MM.1S (cell line): ENCODE measurements around the gene MSMO1.
"Not testable (repeated sequence)": the region's sequence is repeated elsewhere in the genome, so short reads cannot be mapped to it uniquely, and the experiment has no call there.

Source experiments
- CTCF ChIP-seq: fragments of 300-600 bp; sonication (generic); IDR thresholded peaks from 2 replicates; pipeline ENCODE4 v1.5.1; 2016; ENCODE audit warnings: antibody characterized with exemption, low read length, mixed read lengths
- EZH2 ChIP-seq: fragments of 300-600 bp; sonication (generic); optimal IDR thresholded peaks from 2 replicates; pipeline ENCODE3; 2017; ENCODE audit warnings: low read depth, mild to moderate bottlenecking, antibody characterized with exemption, low read length, mixed read lengths
- EZH2phosphoT487 ChIP-seq: fragments of 300-600 bp; sonication (generic); IDR thresholded peaks from 2 replicates; pipeline ENCODE4 v1.6.1; 2018; ENCODE audit warnings: antibody characterized with exemption, low read length

GRCh38 chr4:165342340-165342739 lies 14.9 kb downstream of the MSMO1 start:
- not testable (repeated sequence) for TF ChIP-seq EZH2phosphoT487, EZH2, CTCF
